Measurements from ENCODE around the gene COA6. TPM values are rescaled to one million over a fixed set of nuclear protein-coding genes. Genes with fewer than 3 reads are reported as not detected.
A peak's percentile ranks its signal among the peaks of the same experiment; 100 is the strongest.
"Not testable (repeated sequence)": the region's sequence is repeated elsewhere in the genome, so short reads cannot be mapped to it uniquely, and the experiment has no call there.

The COA6 gene
- total RNA-seq, 4 donors from 2014 or later: 9.4 to 18.3 (median 16.0) TPM

GRCh38 chr1:234397732-234398131 lies 24.5 kb downstream of the COA6 start:
- WGBS: 82% methylated on average over 3 of the region's 5 CpGs
- intact Hi-C loops (cut with DNase I): no loop called here

DNA sequence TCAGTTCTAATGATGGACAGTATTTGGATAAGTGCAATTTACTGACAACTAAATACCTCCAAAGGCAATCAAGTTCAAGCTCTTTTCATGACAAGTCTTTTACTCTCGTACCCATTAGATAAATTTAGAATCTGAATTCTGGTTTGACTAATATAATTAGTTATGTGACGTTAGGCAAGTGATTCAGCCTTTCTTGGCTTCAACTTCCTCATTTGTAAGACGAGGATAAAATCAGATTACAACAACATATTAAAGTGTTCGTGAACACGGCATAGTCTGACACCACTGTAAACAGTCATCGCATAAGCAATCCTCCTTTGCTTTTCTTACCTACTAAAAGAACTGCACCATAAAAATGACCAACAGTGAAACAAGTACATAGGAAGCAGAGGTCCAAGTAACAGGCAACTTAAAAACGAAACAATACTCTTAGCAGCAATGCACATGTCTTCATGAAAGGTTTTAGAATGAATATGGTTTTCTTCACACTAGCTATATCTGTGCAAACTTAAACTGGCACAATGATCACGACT lies 25.7 kb downstream of the COA6 start:
- Histone ChIP-seq H3K4me1 (peaks cover 0 to 17% (median 6%) of the 10 kb centered on the region in 4 donors), H3K4me3 (peak overlapping the region in 2 of 4 donors; percentile 15 to 27), H3K27ac (replicated peaks in 1 of 4) (peak overlapping the region in 2 of 4 donors; percentile 23 to 29), H3K27me3 (no peaks in the 10 kb centered on the region), H3K9me3 (no peaks in the 10 kb centered on the region), H3K36me3 (peaks cover 0 to 7% (median 0%) of the 10 kb centered on the region in 4 donors)
- WGBS: 62% methylated on average over 8 of the region's 8 CpGs
- intact Hi-C loops (cut with DNase I): no loop called here
- peak; percentile 5 for DNase-seq (ENCODE audit: extremely low spot score)
- TF ChIP-seq CTCF (IDR thresholded peaks at IDR 0.05) (no peak), POLR2AphosphoS5 (IDR thresholded peaks at IDR 0.05) (no peak), POLR2A (IDR thresholded peaks at IDR 0.05; ENCODE audit: low read depth) (no peak), EP300 (IDR thresholded peaks at IDR 0.05) (no peak)

More at GRCh38 chr1:234397732-234398131, 24.5 kb downstream of the COA6 start:
- no peaks in the 10 kb centered on the region for H3K9me3 ChIP-seq
- H3K27me3 ChIP-seq: no peaks in the 10 kb centered on the region
- no peak overlapping the region for H3K27ac ChIP-seq (replicated peaks in 1 of 4)
- DNase-seq (ENCODE audit: extremely low spot score): no peak
- H3K4me1 ChIP-seq: peaks cover 0 to 17% (median 6%) of the 10 kb centered on the region in 4 donors
- no peak overlapping the region for H3K4me3 ChIP-seq
- H3K36me3 ChIP-seq: peaks cover 0 to 17% (median 4%) of the 10 kb centered on the region in 4 donors
- no peak for TF ChIP-seq POLR2A (IDR thresholded peaks at IDR 0.05; ENCODE audit: low read depth)
- no peak for TF ChIP-seq CTCF (IDR thresholded peaks at IDR 0.05)
- TF ChIP-seq POLR2AphosphoS5 (IDR thresholded peaks at IDR 0.05): no peak
- TF ChIP-seq EP300 (IDR thresholded peaks at IDR 0.05): no peak

- H3K27ac ChIP-seq (replicated peaks in 1 of 4); H3K9me3 ChIP-seq; intact Hi-C loops (cut with DNase I); H3K36me3 ChIP-seq; H3K27me3 ChIP-seq; DNase-seq (ENCODE audit: extremely low spot score); H3K4me3 ChIP-seq: not testable (repeated sequence)
- peaks cover 0 to 17% (median 6%) of the 10 kb centered on the region in 4 donors for H3K4me1 ChIP-seq
- 91% methylated on average over 6 of the region's 6 CpGs for WGBS
These were observed 26.3 kb downstream of the COA6 start for GRCh38 chr1:234399515-234399914.

- no peak for DNase-seq (ENCODE audit: extremely low spot score)
- Histone ChIP-seq H3K27me3 (no peaks in the 10 kb centered on the region), H3K4me3 (peak overlapping the region in 1 of 4 donors; percentile 23), H3K4me1 (peaks cover 0 to 17% (median 6%) of the 10 kb centered on the region in 4 donors), H3K27ac (replicated peaks in 1 of 4) (peak overlapping the region; percentile 5 to 40 (median 25)), H3K36me3 (peaks cover 0 to 16% (median 0%) of the 10 kb centered on the region in 4 donors), H3K9me3 (no peaks in the 10 kb centered on the region)
- intact Hi-C loops (cut with DNase I): no loop called here
- TF ChIP-seq CTCF (IDR thresholded peaks at IDR 0.05) (no peak), POLR2AphosphoS5 (IDR thresholded peaks at IDR 0.05) (no peak), POLR2A (IDR thresholded peaks at IDR 0.05; ENCODE audit: low read depth) (no peak), EP300 (IDR thresholded peaks at IDR 0.05) (no peak)
These were observed 27.5 kb downstream of the COA6 start for GRCh38 chr1:234400773-234401172.

DNA sequence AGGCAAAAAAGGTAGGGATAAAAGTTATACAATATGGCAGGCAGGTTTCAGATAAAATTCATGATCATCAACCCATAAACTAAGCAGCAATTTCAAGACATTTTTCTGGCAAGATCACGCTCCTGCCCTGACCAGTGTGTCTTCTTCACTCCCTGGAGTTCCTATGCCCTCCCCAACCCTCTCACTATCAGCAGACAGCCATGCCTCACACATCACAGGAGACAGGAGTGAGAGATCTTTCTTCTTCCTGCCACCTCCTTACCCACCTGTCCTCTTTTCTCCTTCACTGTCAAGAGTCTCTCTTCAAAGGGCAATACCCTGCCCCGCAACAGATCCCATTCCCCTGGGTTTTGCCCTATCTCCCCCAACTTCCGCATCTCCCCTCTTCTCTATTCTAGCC lies 28.4 kb downstream of the COA6 start:
- intact Hi-C loops (cut with DNase I): no loop called here
- Histone ChIP-seq H3K36me3 (peaks cover 0 to 11% (median 0%) of the 10 kb centered on the region in 4 donors), H3K27me3 (no peaks in the 10 kb centered on the region), H3K4me1 (peaks cover 0 to 17% (median 6%) of the 10 kb centered on the region in 4 donors), H3K27ac (replicated peaks in 1 of 4) (no peak overlapping the region), H3K9me3 (no peaks in the 10 kb centered on the region), H3K4me3 (no peak overlapping the region)
- peak; percentile 39 for DNase-seq (ENCODE audit: extremely low spot score)
- TF ChIP-seq CTCF (IDR thresholded peaks at IDR 0.05) (no peak), POLR2A (IDR thresholded peaks at IDR 0.05; ENCODE audit: low read depth) (no peak), POLR2AphosphoS5 (IDR thresholded peaks at IDR 0.05) (no peak), EP300 (IDR thresholded peaks at IDR 0.05) (no peak)
- 91% methylated on average over 3 of the region's 3 CpGs for WGBS

Data from esophagus muscularis mucosa (tissue), 4 donors.